ENCODE results near the gene RBBP8. TPM values are rescaled to one million over a fixed set of nuclear protein-coding genes. Genes with fewer than 3 reads are reported as not detected.

RBBP8 gene
- total RNA-seq, 2 experiments from 2014 or later, result 39.9 to 41.1 TPM

GRCh38 chr18:22983175-22983574 is 50.0 kb downstream of the RBBP8 start:
- ATAC-seq (ENCODE audit: low read depth) (no peak), DNase-seq (no peak)
- Mint-ChIP-seq H3K9me3 (no peaks in the 10 kb centered on the region), H3K27me3 (no peaks in the 10 kb centered on the region), H3K27ac (no peak overlapping the region), H3K4me3 (no peak overlapping the region), H3K4me1 (no peaks in the 10 kb centered on the region), H3K36me3 (peaks cover 14% of the 10 kb centered on the region)
- POLR2A ChIA-PET, result no interaction called here

GRCh38 chr18:22985250-22985649 is 52.1 kb downstream of the RBBP8 start:
- no peaks in the 10 kb centered on the region for H3K4me1 Mint-ChIP-seq
- DNase-seq (no peak), ATAC-seq (ENCODE audit: low read depth) (no peak)
- no peaks in the 10 kb centered on the region for H3K9me3 Mint-ChIP-seq
- POLR2A ChIA-PET, result no interaction called here
- peaks cover 21% of the 10 kb centered on the region for H3K36me3 Mint-ChIP-seq
- H3K27ac Mint-ChIP-seq, result no peak overlapping the region
- H3K27me3 Mint-ChIP-seq, result no peaks in the 10 kb centered on the region
- H3K4me3 Mint-ChIP-seq, result no peak overlapping the region

GRCh38 chr18:22987547-22988189 is 54.5 kb downstream of the RBBP8 start:
- Mint-ChIP-seq H3K9me3 (no peaks in the 10 kb centered on the region), H3K4me1 (no peaks in the 10 kb centered on the region), H3K36me3 (peaks cover 26% of the 10 kb centered on the region), H3K27ac (no peak overlapping the region), H3K4me3 (no peak overlapping the region), H3K27me3 (no peaks in the 10 kb centered on the region)
- DNase-seq (no peak), ATAC-seq (ENCODE audit: low read depth) (no peak)
- POLR2A ChIA-PET, result no interaction called here

GRCh38 chr18:22988208-22988607 is 55.1 kb downstream of the RBBP8 start:
- no peak overlapping the region for H3K27ac Mint-ChIP-seq
- no peaks in the 10 kb centered on the region for H3K9me3 Mint-ChIP-seq
- H3K4me1 Mint-ChIP-seq, result no peaks in the 10 kb centered on the region
- ATAC-seq (ENCODE audit: low read depth), result peak; percentile 54
- POLR2A ChIA-PET, result no interaction called here
- no peaks in the 10 kb centered on the region for H3K27me3 Mint-ChIP-seq
- peaks cover 31% of the 10 kb centered on the region for H3K36me3 Mint-ChIP-seq
- H3K4me3 Mint-ChIP-seq, result no peak overlapping the region
- DNase-seq, result no peak

GRCh38 chr18:22998344-22998743 is 65.2 kb downstream of the RBBP8 start:
- Mint-ChIP-seq H3K4me3 (no peak overlapping the region), H3K27ac (no peak overlapping the region), H3K9me3 (no peaks in the 10 kb centered on the region), H3K4me1 (peaks cover 5% of the 10 kb centered on the region), H3K36me3 (peaks cover 32% of the 10 kb centered on the region), H3K27me3 (no peaks in the 10 kb centered on the region)
- ATAC-seq (ENCODE audit: low read depth) (no peak), DNase-seq (no peak)
- POLR2A ChIA-PET, result no interaction called here

- POLR2A ChIA-PET, result no interaction called here
- H3K9me3 Mint-ChIP-seq, result no peaks in the 10 kb centered on the region
- ATAC-seq (ENCODE audit: low read depth), result no peak
- H3K27me3 Mint-ChIP-seq, result no peaks in the 10 kb centered on the region
- H3K4me3 Mint-ChIP-seq, result no peak overlapping the region
- peaks cover 5% of the 10 kb centered on the region for H3K4me1 Mint-ChIP-seq
- peaks cover 37% of the 10 kb centered on the region for H3K36me3 Mint-ChIP-seq
- DNase-seq, result no peak
- no peak overlapping the region for H3K27ac Mint-ChIP-seq
These were observed 66.1 kb downstream of the RBBP8 start for GRCh38 chr18:22999212-22999611.

GRCh38 chr18:22999647-23000046 is 66.5 kb downstream of the RBBP8 start:
- H3K36me3 Mint-ChIP-seq, result peaks cover 40% of the 10 kb centered on the region
- H3K4me1 Mint-ChIP-seq, result peaks cover 5% of the 10 kb centered on the region
- no peak for ATAC-seq (ENCODE audit: low read depth)

GRCh38 chr18:23003289-23003688 is 70.2 kb downstream of the RBBP8 start:
- ATAC-seq (ENCODE audit: low read depth), result no peak
- Mint-ChIP-seq H3K4me1 (no peaks in the 10 kb centered on the region), H3K9me3 (no peaks in the 10 kb centered on the region), H3K4me3 (no peak overlapping the region), H3K27ac (no peak overlapping the region), H3K27me3 (no peaks in the 10 kb centered on the region), H3K36me3 (peaks cover 36% of the 10 kb centered on the region)
- POLR2A ChIA-PET, result no interaction called here
- no peak for DNase-seq

More at GRCh38 chr18:22999647-23000046, 66.5 kb downstream of the RBBP8 start:
- DNase-seq, result no peak
- POLR2A ChIA-PET, result no interaction called here
- Mint-ChIP-seq H3K4me3 (no peak overlapping the region), H3K27ac (no peak overlapping the region), H3K9me3 (no peaks in the 10 kb centered on the region), H3K27me3 (no peaks in the 10 kb centered on the region)

GRCh38 chr18:23012249-23012648 is 79.1 kb downstream of the RBBP8 start:
- H3K9me3 Mint-ChIP-seq, result no peaks in the 10 kb centered on the region
- peak overlapping the region; percentile 22 for H3K4me3 Mint-ChIP-seq
- H3K4me1 Mint-ChIP-seq, result peaks cover 20% of the 10 kb centered on the region
- peak; percentile 72 for ATAC-seq (ENCODE audit: low read depth)
- no peaks in the 10 kb centered on the region for H3K27me3 Mint-ChIP-seq
- H3K27ac Mint-ChIP-seq, result peak overlapping the region; percentile 43
- DNase-seq, result no peak
- H3K36me3 Mint-ChIP-seq, result peaks cover 34% of the 10 kb centered on the region
- POLR2A ChIA-PET, result interaction anchor here (0.6 to 1.4 kb wide), 5 partner anchors 11 to 506 kb away, joined by 3 to 8 read pairs (median 4); no protein-coding TSS in a partner anchor

GRCh38 chr18:23020555-23021294 is 87.6 kb downstream of the RBBP8 start:
- H3K36me3 Mint-ChIP-seq, result peaks cover 24% of the 10 kb centered on the region
- no peaks in the 10 kb centered on the region for H3K9me3 Mint-ChIP-seq
- POLR2A ChIA-PET, result interaction anchor here (0.7 kb wide), 1 partner anchor 16 kb away, joined by 3 read pairs; no protein-coding TSS in a partner anchor
- H3K27ac Mint-ChIP-seq, result peak overlapping the region; percentile 75
- DNase-seq, result no peak
- H3K4me1 Mint-ChIP-seq, result peaks cover 10% of the 10 kb centered on the region
- H3K4me3 Mint-ChIP-seq, result peak overlapping the region; percentile 74
- peak; percentile 47 for ATAC-seq (ENCODE audit: low read depth)
- no peaks in the 10 kb centered on the region for H3K27me3 Mint-ChIP-seq

- Mint-ChIP-seq H3K4me3 (peak overlapping the region; percentile 74), H3K36me3 (peaks cover 26% of the 10 kb centered on the region), H3K27me3 (no peaks in the 10 kb centered on the region), H3K4me1 (peaks cover 10% of the 10 kb centered on the region), H3K27ac (peak overlapping the region; percentile 75), H3K9me3 (no peaks in the 10 kb centered on the region)
- DNase-seq, result no peak
- ATAC-seq (ENCODE audit: low read depth), result no peak
- POLR2A ChIA-PET, result interaction anchor here (1.0 kb wide), 1 partner anchor 89 kb away, joined by 3 read pairs; the partner anchor contains the start of gene RBBP8
These were observed 88.5 kb downstream of the RBBP8 start for GRCh38 chr18:23021623-23022022.

GRCh38 chr18:23032030-23032582 is 99.0 kb downstream of the RBBP8 start:
- H3K36me3 Mint-ChIP-seq, result peaks cover 13% of the 10 kb centered on the region
- DNase-seq (no peak), ATAC-seq (ENCODE audit: low read depth) (no peak)
- no peak overlapping the region for H3K4me3 Mint-ChIP-seq
- H3K4me1 Mint-ChIP-seq, result peaks cover 8% of the 10 kb centered on the region
- POLR2A ChIA-PET, result no interaction called here
- H3K27ac Mint-ChIP-seq, result no peak overlapping the region
- no peaks in the 10 kb centered on the region for H3K27me3 Mint-ChIP-seq
- H3K9me3 Mint-ChIP-seq, result no peaks in the 10 kb centered on the region

GRCh38 chr18:23033056-23033455 is 99.9 kb downstream of the RBBP8 start:
- ATAC-seq (ENCODE audit: low read depth) (no peak), DNase-seq (no peak)
- POLR2A ChIA-PET, result interaction anchor here (0.5 kb wide), 1 partner anchor 21 kb away, joined by 4 read pairs; no protein-coding TSS in a partner anchor
- Mint-ChIP-seq H3K36me3 (peaks cover 4% of the 10 kb centered on the region), H3K27ac (no peak overlapping the region), H3K27me3 (no peaks in the 10 kb centered on the region), H3K4me3 (no peak overlapping the region), H3K9me3 (no peaks in the 10 kb centered on the region), H3K4me1 (peaks cover 5% of the 10 kb centered on the region)

All from activated naive CD8-positive, alpha-beta T cell treated with anti-CD3 and anti-CD28 coated beads, Interleukin-2, amount 10 ng/mL, durations not matched to agents 7 days and 5 days (primary cell).